NCI-H1694 (cell line): ENCODE data around the gene PLCD4.
A peak's percentile ranks its signal among the peaks of the same experiment; 100 is the strongest.

Experiments
- DNase-seq: peaks from one replicate; lab custom pipeline; 2025; lab: John Stamatoyannopoulos, UW

The PLCD4 gene

DNA sequence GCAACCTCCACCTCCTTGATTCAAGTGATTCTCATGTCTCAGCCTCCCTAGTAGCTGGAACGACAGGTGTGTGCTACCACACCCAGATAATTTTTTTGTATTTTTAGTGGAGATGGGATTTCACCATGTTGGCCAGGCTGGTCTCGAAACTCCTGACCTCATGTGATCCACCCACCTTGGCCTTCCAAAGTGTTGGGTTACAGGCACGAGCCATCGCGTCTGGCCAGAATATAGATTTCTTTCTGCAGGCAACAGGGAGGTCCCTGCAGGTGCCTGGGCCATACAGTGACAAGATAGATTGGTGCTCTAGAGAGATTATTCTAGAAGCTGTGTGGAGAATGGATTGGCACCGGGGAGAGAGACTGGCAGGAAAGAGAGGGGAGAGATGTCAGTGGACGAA, 13.3 kb downstream of the PLCD4 start:
- DNase-seq: no peak

DNA sequence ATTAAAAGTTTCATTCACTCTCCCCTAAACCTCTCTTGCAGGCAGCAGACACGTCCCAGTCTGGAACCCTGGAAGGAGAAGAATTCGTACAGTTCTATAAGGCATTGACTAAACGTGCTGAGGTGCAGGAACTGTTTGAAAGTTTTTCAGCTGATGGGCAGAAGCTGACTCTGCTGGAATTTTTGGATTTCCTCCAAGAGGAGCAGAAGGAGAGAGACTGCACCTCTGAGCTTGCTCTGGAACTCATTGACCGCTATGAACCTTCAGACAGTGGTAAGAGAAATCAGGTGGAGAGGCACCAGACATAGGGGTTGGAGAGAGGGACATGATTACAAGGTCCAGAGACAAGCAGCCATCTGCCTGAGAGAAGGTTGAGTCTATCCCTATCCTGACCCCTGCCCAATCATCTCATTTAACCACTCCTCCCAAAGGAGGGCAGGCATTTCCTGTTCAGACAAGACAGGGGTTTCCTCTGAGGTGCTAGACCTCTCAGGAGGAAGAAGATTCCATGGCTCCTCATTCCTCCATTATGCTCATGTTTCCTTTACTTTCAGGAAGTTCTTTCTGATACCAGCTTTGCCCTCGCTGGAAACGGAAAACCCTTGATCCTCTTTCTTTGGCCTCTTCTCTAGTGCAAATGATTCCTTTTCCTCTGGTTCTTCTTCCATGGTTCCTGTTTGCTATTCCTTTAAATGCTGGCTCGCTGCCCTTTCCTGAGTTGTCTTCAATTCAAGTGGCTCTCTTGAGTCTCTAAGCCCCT, 15.1 kb downstream of the PLCD4 start:
- no peak for DNase-seq

DNA sequence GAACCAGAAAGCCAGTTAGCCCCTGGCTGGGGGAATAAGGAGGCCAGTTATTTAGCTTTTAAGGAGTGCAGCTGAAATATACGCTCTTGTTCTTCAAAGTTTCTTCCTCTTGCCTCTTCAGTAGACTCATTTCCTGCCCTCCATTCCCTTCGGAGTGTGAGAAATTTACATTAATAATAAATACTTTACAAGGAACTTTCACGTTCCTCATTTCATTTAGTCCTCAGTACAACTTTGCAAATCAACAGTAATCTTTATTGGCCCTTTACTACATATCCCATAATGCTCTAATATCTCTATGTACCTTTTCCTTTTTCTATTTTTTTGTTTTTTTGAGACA, 15.6 kb downstream of the PLCD4 start:
- DNase-seq: no peak

DNA sequence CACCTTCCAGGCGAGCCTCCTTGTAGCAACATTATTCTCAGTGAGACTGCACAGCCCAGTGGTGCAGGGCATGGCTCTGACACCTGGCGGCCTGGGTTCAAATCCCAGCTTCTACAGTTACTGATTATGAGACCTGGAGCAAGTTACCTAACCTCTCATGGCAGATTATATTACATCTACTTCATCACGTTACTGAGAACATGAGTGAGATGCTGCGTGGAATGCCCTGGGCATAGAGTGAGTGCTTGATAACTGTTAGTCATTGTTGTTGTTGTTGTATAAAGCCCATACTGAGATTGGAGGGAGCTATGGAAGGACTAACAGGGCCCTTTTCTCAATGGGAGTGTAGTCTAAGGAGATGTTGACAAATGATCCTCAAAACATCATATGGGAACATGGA, 18.7 kb downstream of the PLCD4 start:
- DNase-seq: no peak

DNA sequence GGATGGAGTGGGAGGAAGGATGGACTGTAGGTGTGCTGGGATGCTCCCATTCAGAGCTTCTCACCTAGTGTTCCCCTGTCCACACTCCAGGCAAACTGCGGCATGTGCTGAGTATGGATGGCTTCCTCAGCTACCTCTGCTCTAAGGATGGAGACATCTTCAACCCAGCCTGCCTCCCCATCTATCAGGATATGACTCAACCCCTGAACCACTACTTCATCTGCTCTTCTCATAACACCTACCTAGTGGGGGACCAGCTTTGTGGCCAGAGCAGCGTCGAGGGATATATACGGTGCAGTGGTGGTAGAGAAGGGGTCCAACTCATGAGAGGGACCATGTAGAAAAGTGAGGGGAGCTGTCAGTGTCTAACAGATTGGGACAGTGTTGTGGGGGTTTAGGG, 20.2 kb downstream of the PLCD4 start:
- DNase-seq: no peak

DNA sequence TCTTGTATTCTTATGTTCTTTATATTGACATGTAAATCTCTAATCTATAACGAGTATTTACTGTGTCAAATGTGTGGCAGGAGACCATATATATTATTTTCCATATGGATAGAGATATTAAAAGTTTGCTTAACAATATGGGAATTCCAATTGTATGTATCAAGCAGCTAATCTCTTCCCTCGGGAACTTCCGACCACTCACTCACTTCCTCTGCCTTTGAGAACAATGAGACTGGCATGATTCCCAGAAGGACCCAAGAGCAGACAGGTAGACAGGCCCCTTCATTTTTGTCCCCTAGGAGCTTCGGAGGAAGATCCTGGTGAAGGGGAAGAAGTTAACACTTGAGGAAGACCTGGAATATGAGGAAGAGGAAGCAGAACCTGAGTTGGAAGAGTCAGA, 24.1 kb downstream of the PLCD4 start:
- no peak for DNase-seq

- DNase-seq: no peak
Measured at GRCh38 chr2:218635719-218636118, 28.0 kb downstream of the PLCD4 start.

- DNase-seq: no peak
Measured at GRCh38 chr2:218638372-218638771, 30.7 kb downstream of the PLCD4 start.

DNA sequence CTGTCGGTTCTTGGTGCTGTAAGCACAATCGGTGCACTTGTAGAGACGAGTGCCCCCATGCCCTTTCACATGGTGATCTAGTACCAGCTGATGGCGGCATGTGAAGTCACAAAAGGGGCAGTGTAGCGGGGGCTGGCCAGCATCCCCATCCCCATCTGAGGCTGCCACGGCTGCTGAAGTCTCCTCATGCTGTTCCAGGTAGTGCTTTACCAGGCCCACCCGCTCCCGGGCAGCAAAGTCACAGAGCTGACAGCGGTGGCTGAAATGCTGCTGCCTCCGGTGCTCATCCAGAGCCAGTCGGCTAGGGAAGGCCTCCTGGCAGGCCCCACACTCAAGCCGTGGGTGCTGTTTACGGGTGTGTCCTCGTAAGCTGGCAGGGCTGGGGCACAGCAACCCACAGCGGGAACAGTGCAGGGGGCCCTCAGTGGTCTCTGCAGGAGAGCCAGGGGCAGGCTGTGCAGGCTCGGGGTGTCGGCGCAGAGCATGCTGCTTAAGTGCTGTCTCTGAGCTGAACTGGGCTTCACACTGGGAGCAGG, 34.5 kb downstream of the PLCD4 start:
- DNase-seq: no peak

DNA sequence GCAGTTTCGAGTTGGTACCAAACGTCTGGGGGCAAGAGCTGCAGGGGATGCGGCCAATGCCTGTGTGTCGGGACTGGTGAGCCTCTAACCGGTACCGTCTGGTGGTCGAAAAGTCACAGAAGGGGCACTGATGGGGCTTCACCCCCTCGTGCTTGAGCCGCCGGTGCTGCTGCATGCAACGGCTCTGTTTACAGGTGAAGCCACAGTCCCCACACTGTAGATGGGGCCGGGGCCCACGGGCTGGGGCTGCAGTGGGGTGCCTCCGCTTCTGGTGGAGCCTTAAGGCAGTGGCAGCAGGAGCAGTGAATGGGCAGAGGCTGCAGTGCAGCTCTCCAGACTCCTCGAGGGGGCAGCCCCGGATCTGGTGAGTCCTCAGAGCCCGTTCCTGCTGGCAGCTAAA, 35.1 kb downstream of the PLCD4 start:
- no peak for DNase-seq

DNA sequence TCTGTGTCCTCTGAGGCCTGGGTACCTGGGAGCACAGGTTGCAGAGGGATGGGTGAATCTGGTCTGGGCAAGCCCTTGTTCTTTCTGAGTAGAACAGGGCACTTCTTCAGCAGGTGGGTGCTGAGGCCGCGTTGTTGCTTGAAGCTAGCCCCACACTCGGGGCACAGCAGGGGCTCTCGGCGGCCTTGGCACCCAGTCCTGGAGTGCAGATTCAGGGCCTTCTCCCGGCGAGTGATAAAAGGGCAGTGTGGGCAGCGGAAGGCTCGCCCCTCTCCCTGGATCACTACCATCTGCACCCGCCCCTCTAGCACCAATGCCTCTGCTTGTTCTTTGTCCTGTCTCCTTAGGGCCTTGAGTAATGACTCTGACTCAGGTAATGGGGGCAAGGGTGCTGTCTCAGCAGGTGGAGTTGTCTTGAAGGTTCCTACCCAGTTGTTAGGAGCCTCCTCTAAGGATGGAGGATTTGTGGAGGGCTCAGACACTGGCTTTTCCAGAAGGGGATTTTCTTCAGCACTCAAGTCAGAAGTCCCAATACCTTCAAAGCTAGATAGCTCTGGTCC, 36.1 kb downstream of the PLCD4 start:
- DNase-seq: no peak

GRCh38 chr2:218644721-218645120, 37.0 kb downstream of the PLCD4 start:
- DNase-seq: no peak

GRCh38 chr2:218645126-218645525, 37.4 kb downstream of the PLCD4 start:
- DNase-seq: no peak

- peak; percentile 69 for DNase-seq
Measured at GRCh38 chr2:218648088-218648786, 40.5 kb downstream of the PLCD4 start.

DNA sequence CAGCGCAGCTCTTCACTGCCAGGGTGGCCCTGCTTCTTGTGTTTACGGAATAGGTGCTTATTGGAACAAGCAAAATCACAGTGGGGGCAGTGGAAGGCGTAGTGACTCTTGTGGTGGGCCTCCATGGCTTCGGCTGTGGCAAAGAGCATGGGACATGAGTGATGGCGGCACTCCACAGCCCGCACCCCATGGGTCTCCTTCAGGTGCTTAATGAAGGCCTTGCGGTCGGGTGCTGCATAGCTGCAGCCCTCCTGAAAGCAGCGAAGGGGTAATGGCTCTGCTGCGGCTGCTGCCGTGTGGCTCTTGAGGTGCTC, 41.0 kb downstream of the PLCD4 start:
- DNase-seq: no peak

DNA sequence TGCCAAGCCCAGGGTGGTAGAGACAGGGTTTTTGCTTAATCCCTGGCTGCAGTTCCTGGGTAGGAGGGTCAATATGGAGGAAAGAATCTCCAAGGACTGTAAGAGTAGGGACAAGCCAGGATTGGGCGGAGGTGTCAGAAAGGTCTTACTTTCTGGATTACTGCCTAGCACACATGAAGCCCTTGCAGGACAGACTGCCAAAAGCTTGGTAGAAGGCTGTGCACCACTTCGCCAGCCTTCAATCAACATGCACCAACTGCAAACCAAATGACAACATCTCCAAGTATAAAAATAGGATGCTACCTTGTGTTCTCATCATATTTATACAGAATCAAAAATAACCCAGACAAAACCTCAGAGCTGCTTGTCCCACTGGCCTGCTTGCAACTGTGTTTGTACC, 48.1 kb downstream of the PLCD4 start:
- DNase-seq: no peak

GRCh38 chr2:218658671-218659257, 51.1 kb downstream of the PLCD4 start:
- DNase-seq: no peak

DNA sequence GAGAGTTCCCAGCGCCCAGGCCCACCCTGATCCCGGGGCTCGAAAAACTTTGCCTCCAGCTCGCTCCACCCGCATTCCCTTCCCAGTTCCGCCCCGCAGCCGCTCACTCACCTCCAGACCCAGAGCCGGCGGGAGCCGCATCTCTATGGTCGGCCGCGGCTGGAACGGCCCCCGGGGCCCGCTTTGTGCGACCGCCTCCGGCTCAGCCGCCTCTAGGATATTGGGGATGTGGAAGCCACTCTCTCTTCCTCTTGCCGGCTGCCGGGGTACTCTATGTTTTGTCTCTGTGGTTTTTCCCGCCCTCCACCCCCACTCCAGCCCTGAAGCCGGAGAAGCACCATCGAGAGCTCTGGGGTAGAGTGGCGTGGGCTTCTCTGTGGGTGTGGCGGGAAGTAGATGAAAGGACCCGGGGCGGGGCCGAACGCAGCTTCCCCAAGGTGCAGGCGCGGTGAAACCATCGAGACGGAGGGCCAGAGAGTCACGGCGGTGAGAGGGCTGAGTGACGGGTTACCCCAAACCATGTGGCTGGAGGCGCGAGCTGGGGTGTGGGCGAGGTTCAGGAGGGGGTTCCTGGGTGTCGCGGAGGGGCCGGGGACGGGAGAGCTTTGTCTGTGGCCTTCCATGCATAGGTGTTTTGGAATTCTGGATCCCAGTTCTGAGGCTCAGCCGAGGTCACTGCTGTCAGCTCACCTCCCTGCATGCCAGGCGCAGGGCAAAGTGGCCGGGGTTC, 51.7 kb downstream of the PLCD4 start, which contains the start of the genes BCS1L and ZNF142:
TSS of gene BCS1L (plus strand) at position 426 of the 730 bp plus-strand sequence. CDS start 1,305 bp downstream, outside the sequence.
TSS of gene ZNF142 (minus strand) at position 366 of the 730 bp plus-strand sequence. CDS start 3,194 bp downstream, outside the sequence.
- DNase-seq: peak; percentile 91

DNA sequence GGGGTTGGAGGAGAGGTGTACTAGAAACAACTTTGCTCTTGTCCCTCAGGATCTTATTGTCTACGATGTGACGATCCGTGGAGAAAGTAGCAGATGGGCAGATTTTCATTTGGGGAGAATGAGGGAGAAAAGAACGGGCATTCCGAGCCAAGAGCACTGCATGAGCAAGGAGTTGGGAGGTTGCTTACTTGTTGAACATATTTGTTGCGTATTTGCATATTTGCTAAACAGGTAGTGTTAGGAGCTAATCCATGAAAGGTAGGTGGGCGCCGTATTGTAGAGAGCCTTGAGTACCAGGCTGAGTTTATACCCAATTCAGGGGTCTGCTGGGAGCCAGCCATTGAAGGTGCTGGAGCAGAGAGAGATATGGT, 52.3 kb downstream of the PLCD4 start:
- no peak for DNase-seq

- no peak for DNase-seq
Measured at GRCh38 chr2:218662377-218662776, 54.7 kb downstream of the PLCD4 start.

GRCh38 chr2:218662827-218663226, 55.1 kb downstream of the PLCD4 start:
- no peak for DNase-seq

DNA sequence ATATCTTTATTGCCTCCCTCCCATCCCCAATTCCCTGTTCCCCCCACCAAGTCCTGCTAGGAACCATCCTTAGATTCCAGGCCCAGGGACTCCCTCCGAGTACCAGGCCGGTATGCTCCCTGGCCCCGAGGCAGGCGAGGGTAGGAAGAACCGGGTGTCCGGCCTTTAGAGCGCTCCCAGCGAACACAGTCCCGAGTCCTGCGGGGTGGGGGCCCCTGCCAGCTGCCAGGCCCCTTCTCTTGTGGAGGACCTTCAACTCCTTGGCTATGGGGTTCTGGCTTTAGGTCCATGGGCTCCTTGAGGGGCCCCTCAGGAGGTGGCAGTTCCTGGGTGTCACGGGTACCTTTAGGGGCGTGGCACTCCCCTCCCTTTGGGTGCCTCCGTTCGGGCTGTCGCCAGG, 56.2 kb downstream of the PLCD4 start:
- no peak for DNase-seq
